ENCODE measurements around the gene KANK2.

- TF ChIP-seq GATA2 (IDR thresholded peaks at IDR 0.05; ENCODE audit: low read depth, low read length) (no peak), GATA3 (IDR thresholded peaks at IDR 0.05; ENCODE audit: low read depth, low read length) (no peak)
These were observed 59.6 kb downstream of the KANK2 start for GRCh38 chr19:11137542-11138384.

All from SH-SY5Y (cell line).